ENCODE results near the gene NDUFS5. TPM values are rescaled to one million over a fixed set of nuclear protein-coding genes. Genes with fewer than 3 reads are reported as not detected.

Gene NDUFS5
- total and polyA plus RNA-seq, 4 donors: 149 to 1,134 (median 354) TPM

DNA sequence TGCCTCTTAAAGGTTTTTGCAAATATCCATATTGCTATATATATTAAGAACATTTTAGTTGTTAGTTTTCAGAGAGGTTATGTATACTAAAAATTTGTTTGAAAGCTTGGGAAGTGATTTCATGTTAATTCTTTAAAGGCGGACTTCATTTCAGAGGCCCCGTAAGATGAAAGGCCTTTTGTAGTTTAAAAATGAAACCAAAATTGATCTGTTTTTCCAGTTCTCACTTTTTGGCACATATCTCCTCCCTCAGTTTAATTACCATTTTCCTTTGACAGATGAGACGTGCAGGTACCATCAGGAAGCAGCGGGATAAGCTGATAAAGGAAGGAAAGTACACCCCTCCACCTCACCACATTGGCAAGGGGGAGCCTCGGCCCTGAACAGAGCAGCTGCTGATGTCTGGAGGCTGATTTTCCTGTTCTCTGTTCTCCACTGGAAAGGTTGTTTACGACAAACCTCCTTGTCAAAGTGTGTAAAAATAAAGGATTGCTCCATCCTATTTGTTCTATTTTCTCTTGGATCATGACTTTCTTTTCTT lies 8.0 kb downstream of the NDUFS5 start:
- no peak for DNase-seq
- Histone ChIP-seq H3K36me3 (ENCODE audit: control insufficient read depth in 4 of 4, insufficient read depth in 4 of 4, low read length in 4 of 4) (peaks cover 18 to 32% (median 29%) of the 10 kb centered on the region in 4 donors), H3K9me3 (ENCODE audit: control insufficient read depth in 4 of 4, insufficient read depth in 3 of 4, low read length in 3 of 4) (no peaks in the 10 kb centered on the region), H3K4me3 (no peak overlapping the region), H3K9ac (ENCODE audit: insufficient read depth in 1 of 2, low read length in 2 of 2) (no peak overlapping the region), H3K27ac (ENCODE audit: low read depth in 1 of 2, low read length in 1 of 2) (no peak overlapping the region), H3K4me1 (ENCODE audit: control insufficient read depth in 5 of 5, insufficient read depth in 5 of 5, low read length in 5 of 5) (no peaks in the 10 kb centered on the region), H3K27me3 (ENCODE audit: control insufficient read depth in 3 of 3, insufficient read depth in 3 of 3, low read length in 2 of 3) (no peaks in the 10 kb centered on the region)
- TF ChIP-seq, protein P1, sequence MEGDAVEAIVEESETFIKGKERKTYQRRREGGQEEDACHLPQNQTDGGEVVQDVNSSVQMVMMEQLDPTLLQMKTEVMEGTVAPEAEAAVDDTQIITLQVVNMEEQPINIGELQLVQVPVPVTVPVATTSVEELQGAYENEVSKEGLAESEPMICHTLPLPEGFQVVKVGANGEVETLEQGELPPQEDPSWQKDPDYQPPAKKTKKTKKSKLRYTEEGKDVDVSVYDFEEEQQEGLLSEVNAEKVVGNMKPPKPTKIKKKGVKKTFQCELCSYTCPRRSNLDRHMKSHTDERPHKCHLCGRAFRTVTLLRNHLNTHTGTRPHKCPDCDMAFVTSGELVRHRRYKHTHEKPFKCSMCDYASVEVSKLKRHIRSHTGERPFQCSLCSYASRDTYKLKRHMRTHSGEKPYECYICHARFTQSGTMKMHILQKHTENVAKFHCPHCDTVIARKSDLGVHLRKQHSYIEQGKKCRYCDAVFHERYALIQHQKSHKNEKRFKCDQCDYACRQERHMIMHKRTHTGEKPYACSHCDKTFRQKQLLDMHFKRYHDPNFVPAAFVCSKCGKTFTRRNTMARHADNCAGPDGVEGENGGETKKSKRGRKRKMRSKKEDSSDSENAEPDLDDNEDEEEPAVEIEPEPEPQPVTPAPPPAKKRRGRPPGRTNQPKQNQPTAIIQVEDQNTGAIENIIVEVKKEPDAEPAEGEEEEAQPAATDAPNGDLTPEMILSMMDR (IDR thresholded peaks at IDR 0.05; ENCODE audit: control extremely low read depth, extremely low read depth): no peak
- WGBS, 2 donors: 60 to 62% methylated on average over 6 of the region's 6 CpGs
- ATAC-seq (ENCODE audit: insufficient read depth, low FRiP score): no peak

DNA sequence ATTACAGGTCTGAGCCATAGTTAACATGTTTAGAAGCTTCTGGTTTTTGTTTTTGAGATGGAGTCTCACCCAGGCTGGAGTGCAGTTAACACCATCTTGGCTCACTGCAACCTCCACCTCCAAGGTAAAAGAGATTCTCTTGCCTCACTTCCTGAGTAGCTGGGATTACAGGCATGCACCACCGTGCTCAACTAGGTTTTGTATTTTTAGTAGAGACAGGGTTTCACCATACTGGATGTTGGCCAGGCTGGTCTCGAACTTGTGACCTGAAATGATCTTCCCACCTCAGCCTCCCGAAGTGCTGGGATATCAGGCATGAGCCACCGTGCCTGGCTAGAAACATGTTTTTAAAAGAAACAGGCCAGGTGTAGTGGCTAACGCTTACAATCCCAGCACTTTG lies 10.5 kb downstream of the NDUFS5 start:
- no peak for DNase-seq
- Histone ChIP-seq H3K27me3 (ENCODE audit: control insufficient read depth in 3 of 3, insufficient read depth in 3 of 3, low read length in 2 of 3) (no peaks in the 10 kb centered on the region), H3K9me3 (ENCODE audit: control insufficient read depth in 4 of 4, insufficient read depth in 3 of 4, low read length in 3 of 4) (no peaks in the 10 kb centered on the region), H3K36me3 (ENCODE audit: control insufficient read depth in 4 of 4, insufficient read depth in 4 of 4, low read length in 4 of 4) (peaks cover 17 to 21% (median 19%) of the 10 kb centered on the region in 4 donors), H3K4me1 (ENCODE audit: control insufficient read depth in 5 of 5, insufficient read depth in 5 of 5, low read length in 5 of 5) (no peaks in the 10 kb centered on the region), H3K9ac (ENCODE audit: insufficient read depth in 1 of 2, low read length in 2 of 2) (no peak overlapping the region), H3K4me3 (no peak overlapping the region), H3K27ac (ENCODE audit: low read depth in 1 of 2, low read length in 1 of 2) (no peak overlapping the region)
- TF ChIP-seq, protein P1 (IDR thresholded peaks at IDR 0.05; ENCODE audit: control extremely low read depth, extremely low read depth): no peak
- no peak for ATAC-seq (ENCODE audit: insufficient read depth, low FRiP score)
- 70 to 83% methylated on average over 5 of the region's 5 CpGs for WGBS, 2 donors

GRCh38 chr1:39043513-39043912 lies 17.4 kb downstream of the NDUFS5 start:
- ATAC-seq (ENCODE audit: insufficient read depth, low FRiP score) (no peak), DNase-seq (no peak)
- Histone ChIP-seq H3K27me3 (ENCODE audit: control insufficient read depth in 3 of 3, insufficient read depth in 3 of 3, low read length in 2 of 3) (no peaks in the 10 kb centered on the region), H3K4me3 (no peak overlapping the region), H3K9me3 (ENCODE audit: control insufficient read depth in 4 of 4, insufficient read depth in 3 of 4, low read length in 3 of 4) (peaks cover 0 to 2% (median 0%) of the 10 kb centered on the region in 4 donors), H3K27ac (ENCODE audit: low read depth in 1 of 2, low read length in 1 of 2) (no peak overlapping the region), H3K36me3 (ENCODE audit: control insufficient read depth in 4 of 4, insufficient read depth in 4 of 4, low read length in 4 of 4) (peaks cover under 1 to 15% (median 8%) of the 10 kb centered on the region in 4 donors), H3K4me1 (ENCODE audit: control insufficient read depth in 5 of 5, insufficient read depth in 5 of 5, low read length in 5 of 5) (no peaks in the 10 kb centered on the region), H3K9ac (ENCODE audit: insufficient read depth in 1 of 2, low read length in 2 of 2) (no peak overlapping the region)
- TF ChIP-seq, protein P1 (IDR thresholded peaks at IDR 0.05; ENCODE audit: control extremely low read depth, extremely low read depth): no peak
- 31 to 73% methylated on average over 3 of the region's 3 CpGs for WGBS, 2 donors

- 88 to 100% methylated on average over 1 of the region's 1 CpG for WGBS, 2 donors
- no peak for DNase-seq
Observed at GRCh38 chr1:39044762-39045161, 18.6 kb downstream of the NDUFS5 start.

More at GRCh38 chr1:39044762-39045161, 18.6 kb downstream of the NDUFS5 start:
- Histone ChIP-seq H3K27ac (ENCODE audit: low read depth in 1 of 2, low read length in 1 of 2) (no peak overlapping the region), H3K9me3 (ENCODE audit: control insufficient read depth in 4 of 4, insufficient read depth in 3 of 4, low read length in 3 of 4) (peaks cover 0 to 2% (median 0%) of the 10 kb centered on the region in 4 donors), H3K27me3 (ENCODE audit: control insufficient read depth in 3 of 3, insufficient read depth in 3 of 3, low read length in 2 of 3) (no peaks in the 10 kb centered on the region), H3K9ac (ENCODE audit: insufficient read depth in 1 of 2, low read length in 2 of 2) (no peak overlapping the region), H3K4me1 (ENCODE audit: control insufficient read depth in 5 of 5, insufficient read depth in 5 of 5, low read length in 5 of 5) (no peaks in the 10 kb centered on the region), H3K4me3 (no peak overlapping the region), H3K36me3 (ENCODE audit: control insufficient read depth in 4 of 4, insufficient read depth in 4 of 4, low read length in 4 of 4) (peaks cover 0 to 15% (median 8%) of the 10 kb centered on the region in 4 donors)
- TF ChIP-seq, protein P1 (IDR thresholded peaks at IDR 0.05; ENCODE audit: control extremely low read depth, extremely low read depth): no peak
- ATAC-seq (ENCODE audit: insufficient read depth, low FRiP score): no peak

All from lung (tissue), 12 donors.